HL-60 (cell line): ENCODE measurements around the gene LAX1.

Experiments
- CTCF ChIP-seq: IDR thresholded peaks from one replicate; pipeline ENCODE4 v1.5.1; 2011; ENCODE audit warnings: low read length, control low read depth, inconsistent platforms; ENCODE audit not compliant: insufficient read depth
- GABPA ChIP-seq: IDR thresholded peaks from 2 replicates; pipeline ENCODE4 v1.6.1; 2012; ENCODE audit warnings: low read depth
- POLR2AphosphoS5 ChIP-seq: IDR thresholded peaks from 2 replicates; pipeline ENCODE4 v1.6.1; 2012; ENCODE audit warnings: low read depth
- SPI1 ChIP-seq: IDR thresholded peaks from 2 replicates; pipeline ENCODE4 v1.6.1; 2012; ENCODE audit warnings: low read depth, mild to moderate bottlenecking, borderline replicate concordance

DNA sequence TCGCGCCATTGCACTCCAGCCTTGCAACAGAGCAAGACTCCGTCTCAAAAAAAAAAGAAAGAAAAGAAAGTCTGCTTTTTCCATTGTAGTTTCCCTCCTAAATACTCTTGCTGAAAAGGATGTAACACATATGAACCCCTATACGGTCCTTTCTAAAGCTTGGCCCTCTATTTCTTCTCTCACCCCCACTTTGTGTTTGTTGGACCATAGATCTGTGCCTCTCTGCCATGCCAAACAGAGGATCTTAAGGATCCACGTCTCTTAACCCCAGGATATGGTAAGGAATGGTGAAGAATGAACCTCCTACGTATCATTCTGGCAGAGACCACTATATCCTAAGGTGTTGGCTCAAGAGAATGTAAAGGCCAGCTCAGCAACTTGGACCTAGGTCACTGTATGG is 18.7 kb upstream of the LAX1 start:
- TF ChIP-seq GABPA (no peak), CTCF (no peak), POLR2AphosphoS5 (no peak), SPI1 (no peak)
